ENCODE measurements around the gene TRAK2.

DNA sequence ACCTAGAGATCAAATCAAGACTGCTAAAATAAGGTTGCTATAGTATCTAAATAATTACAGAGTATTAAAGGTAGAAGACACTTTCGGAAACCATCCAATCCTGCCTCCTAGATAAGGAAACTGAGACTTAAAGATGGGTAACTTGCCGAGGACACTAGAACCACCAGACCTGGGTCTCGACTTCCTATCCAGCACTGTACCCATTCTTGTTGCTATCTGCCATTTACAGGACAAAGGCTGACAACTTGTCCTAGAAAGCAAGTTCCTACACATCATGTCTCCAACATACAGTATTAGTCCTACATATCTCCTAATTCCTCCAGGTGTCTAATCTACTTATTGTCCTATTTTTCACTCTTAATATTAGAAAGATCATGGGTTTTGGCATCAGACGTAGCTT, 37.7 kb downstream of the TRAK2 start:
- TF ChIP-seq, protein P1, sequence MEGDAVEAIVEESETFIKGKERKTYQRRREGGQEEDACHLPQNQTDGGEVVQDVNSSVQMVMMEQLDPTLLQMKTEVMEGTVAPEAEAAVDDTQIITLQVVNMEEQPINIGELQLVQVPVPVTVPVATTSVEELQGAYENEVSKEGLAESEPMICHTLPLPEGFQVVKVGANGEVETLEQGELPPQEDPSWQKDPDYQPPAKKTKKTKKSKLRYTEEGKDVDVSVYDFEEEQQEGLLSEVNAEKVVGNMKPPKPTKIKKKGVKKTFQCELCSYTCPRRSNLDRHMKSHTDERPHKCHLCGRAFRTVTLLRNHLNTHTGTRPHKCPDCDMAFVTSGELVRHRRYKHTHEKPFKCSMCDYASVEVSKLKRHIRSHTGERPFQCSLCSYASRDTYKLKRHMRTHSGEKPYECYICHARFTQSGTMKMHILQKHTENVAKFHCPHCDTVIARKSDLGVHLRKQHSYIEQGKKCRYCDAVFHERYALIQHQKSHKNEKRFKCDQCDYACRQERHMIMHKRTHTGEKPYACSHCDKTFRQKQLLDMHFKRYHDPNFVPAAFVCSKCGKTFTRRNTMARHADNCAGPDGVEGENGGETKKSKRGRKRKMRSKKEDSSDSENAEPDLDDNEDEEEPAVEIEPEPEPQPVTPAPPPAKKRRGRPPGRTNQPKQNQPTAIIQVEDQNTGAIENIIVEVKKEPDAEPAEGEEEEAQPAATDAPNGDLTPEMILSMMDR (IDR thresholded peaks at IDR 0.05 in 4 of 5, conservative IDR thresholded peaks at IDR 0.05 in 1 of 5): no peak
- TF ChIP-seq POLR2A (IDR thresholded peaks at IDR 0.05): no peak

All from gastrocnemius medialis (tissue), 4 donors.